Endothelial cell of umbilical vein (primary cell): ENCODE data around the gene PLEKHF1.

Experiments used
- EZH2 ChIP-seq: IDR thresholded peaks from 2 replicates; pipeline ENCODE4 v1.6.1; 2012; ENCODE audit warnings: borderline replicate concordance, low read depth, mild to moderate bottlenecking, moderate library complexity, low read length, inconsistent platforms; ENCODE audit not compliant: severe bottlenecking
- POLR2A ChIP-seq: IDR thresholded peaks from 2 replicates; pipeline ENCODE4 v1.6.1; 2012; ENCODE audit warnings: low read depth, mild to moderate bottlenecking, control low read depth, low read length
- TF ChIP-seq, protein P1 (sequence below), 2 donors: IDR thresholded peaks; 1 replicate in 1 of 2; 2 replicates in 1 of 2; pipeline ENCODE4 v1.5.1; 2011; ENCODE audit warnings: low read length in 2 of 2, mild to moderate bottlenecking in 2 of 2, moderate library complexity in 2 of 2, control low read depth in 1 of 2, inconsistent platforms in 1 of 2, low read depth in 1 of 2; ENCODE audit not compliant: insufficient read depth in 1 of 2; ENCODE audit errors: extremely low read depth in 1 of 2

DNA sequence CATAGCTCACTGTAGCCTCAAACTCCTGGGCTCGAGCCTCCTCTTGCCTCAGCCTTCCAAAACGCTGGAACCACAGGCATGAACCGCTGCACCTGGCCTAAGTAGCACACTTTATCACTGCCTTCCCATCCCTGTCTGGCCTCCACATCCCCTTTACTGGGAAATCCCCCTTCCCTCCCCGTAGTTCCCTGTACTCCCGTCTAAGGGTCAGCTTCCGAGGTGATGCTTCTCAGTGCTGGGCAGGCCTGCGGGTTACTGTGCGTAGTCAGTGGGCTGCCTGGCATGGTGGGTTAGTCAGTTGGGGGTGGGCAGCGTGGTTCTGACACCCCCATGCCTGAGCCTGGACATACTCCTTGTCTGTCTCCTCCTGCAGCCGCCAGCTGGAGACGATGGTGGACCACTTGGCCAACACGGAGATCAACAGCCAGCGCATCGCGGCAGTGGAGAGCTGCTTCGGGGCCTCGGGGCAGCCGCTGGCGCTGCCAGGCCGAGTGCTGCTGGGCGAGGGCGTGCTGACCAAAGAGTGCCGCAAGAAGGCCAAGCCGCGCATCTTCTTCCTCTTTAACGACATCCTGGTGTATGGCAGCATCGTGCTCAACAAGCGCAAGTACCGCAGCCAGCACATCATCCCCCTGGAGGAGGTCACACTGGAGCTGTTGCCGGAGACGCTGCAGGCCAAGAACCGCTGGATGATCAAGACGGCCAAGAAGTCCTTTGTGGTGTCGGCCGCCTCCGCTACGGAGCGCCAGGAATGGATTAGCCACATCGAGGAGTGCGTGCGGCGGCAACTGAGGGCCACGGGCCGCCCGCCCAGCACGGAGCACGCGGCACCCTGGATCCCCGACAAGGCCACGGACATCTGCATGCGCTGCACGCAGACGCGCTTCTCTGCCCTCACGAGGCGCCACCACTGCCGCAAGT, 8.4 kb downstream of the PLEKHF1 start:
- TF ChIP-seq, protein P1, sequence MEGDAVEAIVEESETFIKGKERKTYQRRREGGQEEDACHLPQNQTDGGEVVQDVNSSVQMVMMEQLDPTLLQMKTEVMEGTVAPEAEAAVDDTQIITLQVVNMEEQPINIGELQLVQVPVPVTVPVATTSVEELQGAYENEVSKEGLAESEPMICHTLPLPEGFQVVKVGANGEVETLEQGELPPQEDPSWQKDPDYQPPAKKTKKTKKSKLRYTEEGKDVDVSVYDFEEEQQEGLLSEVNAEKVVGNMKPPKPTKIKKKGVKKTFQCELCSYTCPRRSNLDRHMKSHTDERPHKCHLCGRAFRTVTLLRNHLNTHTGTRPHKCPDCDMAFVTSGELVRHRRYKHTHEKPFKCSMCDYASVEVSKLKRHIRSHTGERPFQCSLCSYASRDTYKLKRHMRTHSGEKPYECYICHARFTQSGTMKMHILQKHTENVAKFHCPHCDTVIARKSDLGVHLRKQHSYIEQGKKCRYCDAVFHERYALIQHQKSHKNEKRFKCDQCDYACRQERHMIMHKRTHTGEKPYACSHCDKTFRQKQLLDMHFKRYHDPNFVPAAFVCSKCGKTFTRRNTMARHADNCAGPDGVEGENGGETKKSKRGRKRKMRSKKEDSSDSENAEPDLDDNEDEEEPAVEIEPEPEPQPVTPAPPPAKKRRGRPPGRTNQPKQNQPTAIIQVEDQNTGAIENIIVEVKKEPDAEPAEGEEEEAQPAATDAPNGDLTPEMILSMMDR (IDR thresholded peaks at IDR 0.05; ENCODE audit: extremely low read depth in 1 of 2, insufficient read depth in 1 of 2, low read depth in 1 of 2, low read length in 2 of 2): no peak
- TF ChIP-seq POLR2A (no peak), EZH2 (no peak)
